SU-DHL-6 (cell line): Measurements from ENCODE around the gene PRKAR2B.

Source experiments
- H2AFZ ChIP-seq: fragments of 200-600 bp; sonication (generic); 2 replicates; pipeline ENCODE4 v1.6.1; 2014; ENCODE audit warnings: low read depth, mild to moderate bottlenecking, moderate library complexity, mixed read lengths, antibody characterized with exemption, low read length; ENCODE audit not compliant: severe bottlenecking
- H3F3A ChIP-seq: fragments of 200-600 bp; shearing (Covaris generic); 2 replicates; pipeline ENCODE4 v1.6.0; 2016; ENCODE audit warnings: antibody characterized with exemption, mild to moderate bottlenecking; ENCODE audit not compliant: insufficient read depth
- H3K27ac ChIP-seq: fragments of 200-600 bp; sonication (generic); 2 replicates; pipeline ENCODE4 v1.5.1; 2016; ENCODE audit warnings: low read depth, mild to moderate bottlenecking, low read length, moderate library complexity, mixed read lengths
- H3K27me3 ChIP-seq: fragments of 200-600 bp; sonication (generic), shearing (Covaris generic); 2 replicates; pipeline ENCODE4 v1.6.0; 2014; ENCODE audit warnings: mild to moderate bottlenecking, low read length
- H3K36me3 ChIP-seq: fragments of 200-600 bp; sonication (generic); 2 replicates; pipeline ENCODE4 v1.6.1; 2014; ENCODE audit warnings: mild to moderate bottlenecking, low read length, mixed read lengths
- H3K4me2 ChIP-seq: fragments of 300-600, 200-600 bp; shearing (Covaris generic), sonication (generic); 2 replicates; pipeline ENCODE4 v1.6.0; 2014; ENCODE audit warnings: low read length, low read depth, mild to moderate bottlenecking; ENCODE audit not compliant: poor library complexity, severe bottlenecking
- H3K4me3 ChIP-seq: fragments of 200-600 bp; sonication (generic); 2 replicates; pipeline ENCODE4 v1.5.1; 2014; ENCODE audit warnings: antibody characterized with exemption, low read length, mild to moderate bottlenecking, mixed read lengths; ENCODE audit not compliant: insufficient read depth, poor library complexity, severe bottlenecking
- H3K79me2 ChIP-seq: fragments of 200-600 bp; sonication (generic); 2 replicates; pipeline ENCODE4 v1.6.1; 2014; ENCODE audit warnings: mild to moderate bottlenecking, low read length, moderate library complexity; ENCODE audit not compliant: insufficient read depth
- H3K9ac ChIP-seq: fragments of 200-600 bp; sonication (generic); 2 replicates; pipeline ENCODE4 v1.7.0; 2014; ENCODE audit warnings: mild to moderate bottlenecking, low read length
- H3K9me2 ChIP-seq: fragments of 200-600 bp; sonication (generic); replicated peaks from 2 replicates; pipeline ENCODE4 v1.6.1; 2014; ENCODE audit warnings: low read length; ENCODE audit not compliant: insufficient read depth
- H3K9me3 ChIP-seq: fragments of 200-600 bp; sonication (generic); 2 replicates; pipeline ENCODE4 v1.6.1; 2014; ENCODE audit warnings: low read length, mixed read lengths; ENCODE audit not compliant: insufficient read depth
- H4K20me1 ChIP-seq: fragments of 200-600 bp; sonication (generic); 2 replicates; pipeline ENCODE4 v1.6.1; 2014; ENCODE audit warnings: low read depth, mild to moderate bottlenecking, antibody characterized with exemption, low read length, moderate library complexity, mixed read lengths
- CTCF ChIP-seq: fragments of 200-600 bp; sonication (generic); IDR thresholded peaks from one replicate; pipeline ENCODE4 v1.5.1; 2017; ENCODE audit warnings: antibody characterized with exemption, mild to moderate bottlenecking, low read length, moderate library complexity; ENCODE audit not compliant: insufficient read depth, poor library complexity, severe bottlenecking
- EZH2phosphoT487 ChIP-seq: fragments of 200-600 bp; sonication (generic), shearing (Covaris generic); conservative IDR thresholded peaks from 2 replicates; pipeline ENCODE4 v1.6.1; 2018; ENCODE audit warnings: mild to moderate bottlenecking, antibody characterized with exemption, low read length, moderate library complexity, mixed read lengths

The PRKAR2B gene

GRCh38 chr7:107179326-107180164 is 135.0 kb downstream of the PRKAR2B start:
- Histone ChIP-seq H4K20me1 (0 out of 2 replicates have a peak, but pooled peaks cover 4% of the 10 kb centered on the region), H3K9me2 (no peaks in the 10 kb centered on the region)

GRCh38 chr7:107180378-107180777 is 135.9 kb downstream of the PRKAR2B start:
- 0 out of 2 replicates have a peak, but pooled peaks cover 4% of the 10 kb centered on the region for H4K20me1 ChIP-seq
- no peaks in the 10 kb centered on the region for H3F3A ChIP-seq
- H3K9me2 ChIP-seq, result no peaks in the 10 kb centered on the region
- no peaks in the 10 kb centered on the region for H3K27me3 ChIP-seq
- H3K4me2 ChIP-seq, result no peak overlapping the region
- H3K9ac ChIP-seq, result no peak overlapping the region
- H3K27ac ChIP-seq, result no peak overlapping the region
- peaks cover 8% of the 10 kb centered on the region; the same call in 1 of the 2 replicates for H3K36me3 ChIP-seq
- TF ChIP-seq EZH2phosphoT487, result no peak
- TF ChIP-seq CTCF, result no peak
- H3K79me2 ChIP-seq, result peaks cover 10% of the 10 kb centered on the region; the same call in 1 of the 2 replicates
- no peaks in the 10 kb centered on the region for H3K9me3 ChIP-seq
- no peak overlapping the region for H2AFZ ChIP-seq
- H3K4me3 ChIP-seq, result no peak overlapping the region

More at GRCh38 chr7:107179326-107180164, 135.0 kb downstream of the PRKAR2B start:
- no peaks in the 10 kb centered on the region for H3K9me3 ChIP-seq
- no peak overlapping the region for H3K27ac ChIP-seq
- no peak overlapping the region for H3K4me3 ChIP-seq
- no peaks in the 10 kb centered on the region for H3K27me3 ChIP-seq
- H3K9ac ChIP-seq, result no peak overlapping the region
- H2AFZ ChIP-seq, result no peak overlapping the region
- H3F3A ChIP-seq, result no peaks in the 10 kb centered on the region
- no peak overlapping the region for H3K4me2 ChIP-seq
- TF ChIP-seq EZH2phosphoT487, result no peak
- no peak for TF ChIP-seq CTCF
- peaks cover 10% of the 10 kb centered on the region; the same call in 1 of the 2 replicates for H3K79me2 ChIP-seq
- H3K36me3 ChIP-seq, result peaks cover 8% of the 10 kb centered on the region; the same call in 1 of the 2 replicates

- no peak overlapping the region for H3K27ac ChIP-seq
- H2AFZ ChIP-seq, result no peak overlapping the region
- no peak overlapping the region for H3K4me2 ChIP-seq
- H3K36me3 ChIP-seq, result peaks cover 8% of the 10 kb centered on the region; the same call in 1 of the 2 replicates
- H3K9ac ChIP-seq, result no peak overlapping the region
- H3K79me2 ChIP-seq, result peaks cover 10% of the 10 kb centered on the region; the same call in 1 of the 2 replicates
- H3F3A ChIP-seq, result no peaks in the 10 kb centered on the region
- no peak for TF ChIP-seq CTCF
- no peaks in the 10 kb centered on the region for H3K27me3 ChIP-seq
- H4K20me1 ChIP-seq, result 0 out of 2 replicates have a peak, but pooled peaks cover 4% of the 10 kb centered on the region
- H3K9me3 ChIP-seq, result no peaks in the 10 kb centered on the region
- H3K4me3 ChIP-seq, result no peak overlapping the region
- no peaks in the 10 kb centered on the region for H3K9me2 ChIP-seq
These were observed 136.7 kb downstream of the PRKAR2B start for GRCh38 chr7:107181172-107181571.
